Adipose tissue (tissue), 3 donors: Measurements from ENCODE around the gene ZNF827. TPM values are rescaled to one million over a fixed set of nuclear protein-coding genes. Genes with fewer than 3 reads are reported as not detected.
"Not testable (repeated sequence)": the region's sequence is repeated elsewhere in the genome, so short reads cannot be mapped to it uniquely, and the experiment has no call there.

Experiments used
- H3K27ac ChIP-seq: one replicate; pipeline ENCODE4 v1.5.1; 2013; ENCODE audit warnings: low read depth, low read length
- WGBS, 3 donors: extraction: QIAGEN DNeasy Blood & Tissue Kit; methylation state at CpG; one replicate each; pipeline ENCODE4 v1.1.7; 2013; 5-methylcytosine and 5-hydroxymethylcytosine counted together
- polyA plus RNA-seq, 3 donors: library from polyadenylated mRNA; stranded (reverse); fragments of 200-250 nt; gene quantifications; one replicate each; pipeline ENCODE4 v1.2.3, GENCODE V29; 2013
- donor health status: healthy with polysubstance abuse.
- donor health status: Bipolar disorder and iron deficiency.
- donor health status: healthy.

The ZNF827 gene
- polyA plus RNA-seq, 3 donors, result 1.7 to 2.8 (median 1.9) TPM

GRCh38 chr4:145851511-145852201 lies 87.0 kb downstream of the ZNF827 start:
- H3K27ac ChIP-seq, result no peak overlapping the region
- 54 to 68% (median 55%) methylated on average over 2 of the region's 2 CpGs for WGBS, 3 donors

- 85 to 93% (median 87%) methylated on average over 7 of the region's 7 CpGs for WGBS, 3 donors
- no peak overlapping the region for H3K27ac ChIP-seq
Observed at GRCh38 chr4:145847764-145848163, 90.9 kb downstream of the ZNF827 start.

GRCh38 chr4:145845118-145845517 lies 93.5 kb downstream of the ZNF827 start:
- 83 to 93% (median 89%) methylated on average over 4 of the region's 4 CpGs for WGBS, 3 donors
- H3K27ac ChIP-seq, result no peak overlapping the region

- 43 to 88% (median 52%) methylated on average over 6 of the region's 6 CpGs for WGBS, 3 donors
- no peak overlapping the region for H3K27ac ChIP-seq
Observed at GRCh38 chr4:145843639-145844038, 95.0 kb downstream of the ZNF827 start.

GRCh38 chr4:145843148-145843547 lies 95.5 kb downstream of the ZNF827 start:
- WGBS, 3 donors, result 34 to 78% (median 34%) methylated on average over 4 of the region's 4 CpGs
- no peak overlapping the region for H3K27ac ChIP-seq

- WGBS, 3 donors, result 86 to 90% (median 88%) methylated on average over 11 of the region's 11 CpGs
- H3K27ac ChIP-seq, result no peak overlapping the region
Observed at GRCh38 chr4:145842224-145842887, 96.3 kb downstream of the ZNF827 start.

GRCh38 chr4:145840801-145841200 lies 97.8 kb downstream of the ZNF827 start:
- WGBS, 3 donors, result 92 to 97% (median 94%) methylated on average over 3 of the region's 3 CpGs

GRCh38 chr4:145840162-145840768 lies 98.4 kb downstream of the ZNF827 start:
- 53 to 67% (median 65%) methylated on average over 3 of the region's 3 CpGs for WGBS, 3 donors
- H3K27ac ChIP-seq, result no peak overlapping the region

More at GRCh38 chr4:145840801-145841200, 97.8 kb downstream of the ZNF827 start:
- no peak overlapping the region for H3K27ac ChIP-seq

GRCh38 chr4:145839151-145839550 lies 99.5 kb downstream of the ZNF827 start:
- H3K27ac ChIP-seq, result no peak overlapping the region

GRCh38 chr4:145832384-145832783 lies 106.2 kb downstream of the ZNF827 start:
- 88 to 91% (median 91%) methylated on average over 4 of the region's 4 CpGs for WGBS, 3 donors
- H3K27ac ChIP-seq, result not testable (repeated sequence)

More at GRCh38 chr4:145839151-145839550, 99.5 kb downstream of the ZNF827 start:
- WGBS, 3 donors, result 82 to 87% (median 85%) methylated on average over 10 of the region's 10 CpGs

GRCh38 chr4:145830699-145831098 lies 107.9 kb downstream of the ZNF827 start:
- H3K27ac ChIP-seq, result no peak overlapping the region
- 65 to 92% (median 69%) methylated on average over 3 of the region's 3 CpGs for WGBS, 3 donors

GRCh38 chr4:145829629-145830395 lies 108.8 kb downstream of the ZNF827 start:
- 48 to 73% (median 51%) methylated on average over 5 of the region's 5 CpGs for WGBS, 3 donors
- no peak overlapping the region for H3K27ac ChIP-seq

- 80 to 81% (median 80%) methylated on average over 3 of the region's 3 CpGs for WGBS, 3 donors
- no peak overlapping the region for H3K27ac ChIP-seq
Observed at GRCh38 chr4:145828802-145829485, 109.7 kb downstream of the ZNF827 start.

- WGBS, 3 donors, result 87 to 92% (median 91%) methylated on average over 11 of the region's 11 CpGs
Observed at GRCh38 chr4:145827885-145828284, 110.7 kb downstream of the ZNF827 start.

GRCh38 chr4:145825255-145825654 lies 113.4 kb downstream of the ZNF827 start:
- no peak overlapping the region for H3K27ac ChIP-seq
- 94 to 98% (median 95%) methylated on average over 7 of the region's 7 CpGs for WGBS, 3 donors

More at GRCh38 chr4:145827885-145828284, 110.7 kb downstream of the ZNF827 start:
- no peak overlapping the region for H3K27ac ChIP-seq

- 85 to 91% (median 87%) methylated on average over 3 of the region's 3 CpGs for WGBS, 3 donors
- H3K27ac ChIP-seq, result no peak overlapping the region
Observed at GRCh38 chr4:145824463-145824862, 114.2 kb downstream of the ZNF827 start.

GRCh38 chr4:145823743-145824142 lies 114.9 kb downstream of the ZNF827 start:
- 79 to 89% (median 89%) methylated on average over 4 of the region's 4 CpGs for WGBS, 3 donors
- H3K27ac ChIP-seq, result no peak overlapping the region

GRCh38 chr4:145822581-145822980 lies 116.0 kb downstream of the ZNF827 start:
- WGBS, 3 donors, result 62 to 94% (median 66%) methylated on average over 4 of the region's 4 CpGs
- H3K27ac ChIP-seq, result no peak overlapping the region
